Measurements from ENCODE around the gene MAB21L4.

- TF ChIP-seq CTCF (IDR thresholded peaks at IDR 0.05; ENCODE audit: insufficient read depth, low read depth, low read length) (no peak), EZH2 (IDR thresholded peaks at IDR 0.05; ENCODE audit: insufficient read depth, low read length) (no peak)
These were observed 45.2 kb downstream of the MAB21L4 start for GRCh38 chr2:240850756-240851077.
